Measurements from ENCODE around the gene GRK5. TPM values are rescaled to one million over a fixed set of nuclear protein-coding genes. Genes with fewer than 3 reads are reported as not detected.

GRK5 gene
- total RNA-seq, 2 donors from 2014 or later: 9.1 to 11.9 TPM

- no peak overlapping the region for H3K27ac Mint-ChIP-seq
- Histone ChIP-seq H3K27me3 (ENCODE audit: control insufficient read depth, insufficient read depth, low read length, poor library complexity, severe bottlenecking) (no peaks in the 10 kb centered on the region), H3K9ac (ENCODE audit: extremely low read depth, low read length, poor library complexity, severe bottlenecking) (no peak overlapping the region), H3K9me3 (ENCODE audit: control insufficient read depth, low read length) (peaks cover 9% of the 10 kb centered on the region), H3K4me3 (ENCODE audit: low read length) (no peak overlapping the region), H3K27ac (ENCODE audit: low read depth, low read length) (no peak overlapping the region), H3K4me1 (ENCODE audit: control insufficient read depth, insufficient read depth, low read length) (peaks cover 4% of the 10 kb centered on the region), H3K36me3 (ENCODE audit: control insufficient read depth, insufficient read depth, low read length) (no peaks in the 10 kb centered on the region)
- WGBS, 2 experiments (ENCODE audit: insufficient coverage in 1 of 2, insufficient read length in 1 of 2): 87 to 92% methylated on average over 2 to 3 of the region's 3 CpGs
- no peaks in the 10 kb centered on the region for H3K27me3 Mint-ChIP-seq (ENCODE audit: insufficient read depth)
- DNase-seq: no peak
- no peak overlapping the region for H3K4me3 Mint-ChIP-seq
- peaks cover 8% of the 10 kb centered on the region for H3K36me3 Mint-ChIP-seq (ENCODE audit: low read depth)
- peaks cover 16% of the 10 kb centered on the region for H3K9me3 Mint-ChIP-seq
- peaks cover 9% of the 10 kb centered on the region for H3K4me1 Mint-ChIP-seq
- peak; percentile 55 for TF ChIP-seq CTCF (conservative IDR thresholded peaks at IDR 0.05)
These were observed 92.2 kb downstream of the GRK5 start for GRCh38 chr10:119299531-119299930.

- WGBS, 2 experiments (ENCODE audit: insufficient coverage in 1 of 2, insufficient read length in 1 of 2): 85 to 90% methylated on average over 7 to 8 of the region's 8 CpGs
- H3K27me3 ChIP-seq (ENCODE audit: control insufficient read depth, insufficient read depth, low read length, poor library complexity, severe bottlenecking): no peaks in the 10 kb centered on the region
- Mint-ChIP-seq H3K27me3 (ENCODE audit: insufficient read depth) (no peaks in the 10 kb centered on the region), H3K36me3 (ENCODE audit: low read depth) (peaks cover 7% of the 10 kb centered on the region), H3K27ac (no peak overlapping the region), H3K9me3 (peaks cover 16% of the 10 kb centered on the region), H3K4me1 (peaks cover 9% of the 10 kb centered on the region), H3K4me3 (no peak overlapping the region)
- TF ChIP-seq CTCF (conservative IDR thresholded peaks at IDR 0.05): no peak
- no peak overlapping the region for H3K4me3 ChIP-seq (ENCODE audit: low read length)
- peaks cover 4% of the 10 kb centered on the region for H3K4me1 ChIP-seq (ENCODE audit: control insufficient read depth, insufficient read depth, low read length)
- DNase-seq: peak; percentile 49
- H3K36me3 ChIP-seq (ENCODE audit: control insufficient read depth, insufficient read depth, low read length): no peaks in the 10 kb centered on the region
- H3K9me3 ChIP-seq (ENCODE audit: control insufficient read depth, low read length): peaks cover 9% of the 10 kb centered on the region
- no peak overlapping the region for H3K9ac ChIP-seq (ENCODE audit: extremely low read depth, low read length, poor library complexity, severe bottlenecking)
- no peak overlapping the region for H3K27ac ChIP-seq (ENCODE audit: low read depth, low read length)
These were observed 94.0 kb downstream of the GRK5 start for GRCh38 chr10:119301397-119301796.

GRCh38 chr10:119302172-119302571 lies 94.8 kb downstream of the GRK5 start:
- H3K4me3 Mint-ChIP-seq: no peak overlapping the region
- H3K36me3 Mint-ChIP-seq (ENCODE audit: low read depth): peaks cover 3% of the 10 kb centered on the region
- no peaks in the 10 kb centered on the region for H3K27me3 Mint-ChIP-seq (ENCODE audit: insufficient read depth)
- H3K9ac ChIP-seq (ENCODE audit: extremely low read depth, low read length, poor library complexity, severe bottlenecking): no peak overlapping the region
- TF ChIP-seq CTCF (conservative IDR thresholded peaks at IDR 0.05): no peak
- 69% methylated on average over 2 of the region's 3 CpGs; no CpG with 5 or more reads in 1 of the 2 experiments for WGBS, 2 experiments (ENCODE audit: insufficient coverage in 1 of 2, insufficient read length in 1 of 2)
- DNase-seq: no peak
- H3K9me3 ChIP-seq (ENCODE audit: control insufficient read depth, low read length): peaks cover 9% of the 10 kb centered on the region
- peaks cover 4% of the 10 kb centered on the region for H3K4me1 ChIP-seq (ENCODE audit: control insufficient read depth, insufficient read depth, low read length)
- no peak overlapping the region for H3K4me3 ChIP-seq (ENCODE audit: low read length)
- H3K36me3 ChIP-seq (ENCODE audit: control insufficient read depth, insufficient read depth, low read length): no peaks in the 10 kb centered on the region
- H3K9me3 Mint-ChIP-seq: peaks cover 13% of the 10 kb centered on the region
- H3K27me3 ChIP-seq (ENCODE audit: control insufficient read depth, insufficient read depth, low read length, poor library complexity, severe bottlenecking): no peaks in the 10 kb centered on the region
- H3K27ac ChIP-seq (ENCODE audit: low read depth, low read length): no peak overlapping the region
- H3K4me1 Mint-ChIP-seq: peaks cover 9% of the 10 kb centered on the region
- no peak overlapping the region for H3K27ac Mint-ChIP-seq

Data from endodermal cell (in vitro differentiated cells).